Measurements from ENCODE around the gene AMPD2. TPM values are rescaled to one million over a fixed set of nuclear protein-coding genes. Genes with fewer than 3 reads are reported as not detected.

The AMPD2 gene
- total and polyA plus RNA-seq, 7 donors = 4.2 to 13.9 (median 8.5) TPM

DNA sequence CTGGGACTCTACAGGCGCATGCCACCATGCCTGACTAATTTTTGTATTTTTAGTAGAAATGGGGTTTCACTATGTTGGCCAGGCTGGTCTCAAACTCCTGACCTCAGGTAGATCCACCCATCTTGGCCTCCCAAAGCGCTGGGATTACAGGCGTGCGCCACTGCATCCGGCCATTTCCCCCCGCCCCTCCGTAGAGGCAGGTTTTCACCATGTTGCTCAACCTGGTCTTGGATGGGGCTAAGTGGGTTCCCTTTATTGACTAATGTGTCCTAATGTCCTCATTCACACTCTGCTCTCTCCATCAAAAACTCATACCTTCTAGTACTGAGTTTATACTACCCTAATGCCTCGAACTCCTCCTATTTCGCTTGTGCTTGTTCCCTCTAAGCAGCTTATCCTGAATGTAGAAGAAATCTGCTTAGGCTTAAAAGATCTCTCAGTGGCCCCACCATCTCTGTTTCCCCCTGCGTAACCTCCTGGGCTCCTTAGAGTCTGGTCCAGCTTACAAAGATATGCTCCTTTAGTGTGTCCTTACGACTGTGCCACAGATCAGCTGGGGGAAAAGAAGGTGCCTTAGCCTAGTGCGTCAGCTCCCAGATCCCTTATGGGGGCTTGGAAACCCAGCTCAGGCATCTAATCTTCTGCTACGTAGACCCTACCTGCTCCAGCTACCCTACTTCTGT, 8.2 kb upstream of the AMPD2 start:
- Histone ChIP-seq H3K9me3 (no peaks in the 10 kb centered on the region), H3K4me3 (no peak overlapping the region), H3K36me3 (ENCODE audit: insufficient read depth in 1 of 2, low read depth in 1 of 2) (no peaks in the 10 kb centered on the region), H3K27me3 (ENCODE audit: insufficient read depth in 3 of 3, low read length in 2 of 3) (no peaks in the 10 kb centered on the region), H3K4me1 (no peaks in the 10 kb centered on the region), H3K27ac (no peak overlapping the region)
- 91 to 92% (median 92%) methylated on average over 13 of the region's 13 CpGs for WGBS, 3 donors
- intact Hi-C loops (cut with DNase I) = no loop called here
- DNase-seq = no peak
- TF ChIP-seq, protein P1, sequence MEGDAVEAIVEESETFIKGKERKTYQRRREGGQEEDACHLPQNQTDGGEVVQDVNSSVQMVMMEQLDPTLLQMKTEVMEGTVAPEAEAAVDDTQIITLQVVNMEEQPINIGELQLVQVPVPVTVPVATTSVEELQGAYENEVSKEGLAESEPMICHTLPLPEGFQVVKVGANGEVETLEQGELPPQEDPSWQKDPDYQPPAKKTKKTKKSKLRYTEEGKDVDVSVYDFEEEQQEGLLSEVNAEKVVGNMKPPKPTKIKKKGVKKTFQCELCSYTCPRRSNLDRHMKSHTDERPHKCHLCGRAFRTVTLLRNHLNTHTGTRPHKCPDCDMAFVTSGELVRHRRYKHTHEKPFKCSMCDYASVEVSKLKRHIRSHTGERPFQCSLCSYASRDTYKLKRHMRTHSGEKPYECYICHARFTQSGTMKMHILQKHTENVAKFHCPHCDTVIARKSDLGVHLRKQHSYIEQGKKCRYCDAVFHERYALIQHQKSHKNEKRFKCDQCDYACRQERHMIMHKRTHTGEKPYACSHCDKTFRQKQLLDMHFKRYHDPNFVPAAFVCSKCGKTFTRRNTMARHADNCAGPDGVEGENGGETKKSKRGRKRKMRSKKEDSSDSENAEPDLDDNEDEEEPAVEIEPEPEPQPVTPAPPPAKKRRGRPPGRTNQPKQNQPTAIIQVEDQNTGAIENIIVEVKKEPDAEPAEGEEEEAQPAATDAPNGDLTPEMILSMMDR (IDR thresholded peaks at IDR 0.05) = no peak
- ATAC-seq = no peak

DNA sequence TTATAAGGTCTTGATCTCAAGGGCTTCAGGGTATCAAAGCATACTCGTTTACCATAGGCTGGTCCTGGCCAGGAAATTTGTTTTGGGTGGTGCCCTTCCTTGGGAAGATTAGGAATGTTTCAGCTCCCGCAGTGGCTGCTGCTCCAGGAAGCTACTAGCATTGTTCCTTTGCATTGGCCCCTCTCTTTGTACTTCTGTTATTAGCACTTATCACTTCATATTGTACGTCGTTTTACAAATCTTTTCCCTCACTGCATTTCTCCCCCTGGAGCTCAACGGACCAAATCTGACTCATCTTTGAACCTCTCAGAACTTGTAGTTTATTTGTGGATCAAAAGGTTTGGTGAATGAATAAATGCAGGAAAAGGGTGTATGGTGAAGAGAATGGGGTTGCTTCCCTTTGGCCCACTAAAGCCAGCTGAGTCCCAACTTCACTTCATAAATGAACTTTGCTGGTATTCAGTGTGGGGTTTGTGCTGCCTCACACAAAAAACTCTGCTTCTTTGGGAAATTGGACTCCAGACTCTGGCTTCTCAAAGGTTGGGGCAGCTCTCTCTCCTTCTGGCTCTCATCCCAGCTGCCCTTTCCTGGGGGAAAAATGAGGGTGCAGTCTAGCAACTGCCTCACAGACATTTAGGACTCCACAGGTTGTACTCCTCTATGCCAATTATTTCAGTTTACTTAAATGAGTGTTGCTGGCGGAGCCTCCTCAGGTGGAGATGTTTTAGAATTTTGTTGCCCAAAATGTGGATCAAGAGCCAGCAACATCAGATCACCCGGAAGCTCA, 6.1 kb upstream of the AMPD2 start:
- TF ChIP-seq, protein P1 (IDR thresholded peaks at IDR 0.05) = no peak
- WGBS, 3 donors = 52 to 59% (median 53%) methylated on average over 7 of the region's 7 CpGs
- no peaks in the 10 kb centered on the region for H3K36me3 ChIP-seq (ENCODE audit: insufficient read depth in 1 of 2, low read depth in 1 of 2)
- DNase-seq (no peak), ATAC-seq (no peak)
- H3K27me3 ChIP-seq (ENCODE audit: insufficient read depth in 3 of 3, low read length in 2 of 3) = no peaks in the 10 kb centered on the region
- no peaks in the 10 kb centered on the region for H3K9me3 ChIP-seq
- intact Hi-C loops (cut with DNase I) = no loop called here
- H3K27ac ChIP-seq = no peak overlapping the region
- no peak overlapping the region for H3K4me3 ChIP-seq
- H3K4me1 ChIP-seq = no peaks in the 10 kb centered on the region

DNA sequence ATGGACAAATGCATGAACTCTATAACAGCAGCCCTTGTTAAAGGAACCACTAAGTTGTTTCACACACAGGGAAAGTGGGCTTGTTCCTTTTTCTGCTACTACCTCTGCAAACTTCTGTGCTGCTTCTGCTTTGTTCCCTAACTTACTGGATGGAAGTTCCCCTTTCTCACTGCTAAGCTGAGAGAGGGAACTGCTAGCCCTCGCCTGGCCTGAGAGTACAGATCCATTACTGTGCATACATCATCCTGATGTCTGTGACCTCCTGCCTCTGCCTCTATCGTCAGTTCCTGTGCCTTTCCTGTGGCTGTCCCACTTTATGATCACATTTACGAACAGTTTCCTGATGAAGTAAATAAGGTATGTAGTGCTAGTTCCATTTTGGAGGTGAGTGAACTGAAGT, 3.8 kb upstream of the AMPD2 start:
- intact Hi-C loops (cut with DNase I) = loop anchor here (5.0 kb wide), 1 partner anchor 69 kb away; the partner anchor contains the start of gene GNAI3 (in 2 of the 2)
- peaks cover 11% of the 10 kb centered on the region for H3K4me1 ChIP-seq
- peaks cover 0 to 4% (median 0%) of the 10 kb centered on the region in 3 donors for H3K27me3 ChIP-seq (ENCODE audit: insufficient read depth in 3 of 3, low read length in 2 of 3)
- no peaks in the 10 kb centered on the region for H3K36me3 ChIP-seq (ENCODE audit: insufficient read depth in 1 of 2, low read depth in 1 of 2)
- DNase-seq (no peak), ATAC-seq (no peak)
- TF ChIP-seq, protein P1 (IDR thresholded peaks at IDR 0.05) = no peak
- H3K9me3 ChIP-seq = no peaks in the 10 kb centered on the region
- H3K4me3 ChIP-seq = no peak overlapping the region
- no peak overlapping the region for H3K27ac ChIP-seq
- 59 to 63% (median 61%) methylated on average over 3 of the region's 3 CpGs for WGBS, 3 donors

DNA sequence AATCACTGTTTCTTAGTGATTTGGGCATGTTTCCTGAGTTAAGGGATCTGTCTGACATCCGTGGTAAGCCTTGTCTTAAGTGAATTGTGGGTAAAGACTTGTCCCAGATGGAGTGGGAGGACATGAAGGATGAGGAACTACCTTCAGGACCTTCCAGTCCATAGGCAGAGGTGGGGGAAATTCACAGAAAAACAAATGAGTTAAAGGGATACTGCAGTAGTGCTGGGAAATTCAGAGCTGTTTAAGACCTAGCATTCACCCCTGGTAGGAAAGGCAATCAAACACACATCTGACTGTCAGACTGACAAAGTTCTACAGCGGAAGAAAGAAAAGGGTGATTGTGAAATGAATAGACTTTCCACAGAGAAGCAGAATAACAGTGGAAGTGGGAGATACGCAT, 3.2 kb upstream of the AMPD2 start:
- 83 to 86% (median 84%) methylated on average over 3 of the region's 3 CpGs for WGBS, 3 donors
- Histone ChIP-seq H3K27me3 (ENCODE audit: insufficient read depth in 3 of 3, low read length in 2 of 3) (peaks cover 0 to 4% (median 0%) of the 10 kb centered on the region in 3 donors), H3K27ac (no peak overlapping the region), H3K36me3 (ENCODE audit: insufficient read depth in 1 of 2, low read depth in 1 of 2) (no peaks in the 10 kb centered on the region), H3K9me3 (no peaks in the 10 kb centered on the region), H3K4me1 (peaks cover 11% of the 10 kb centered on the region), H3K4me3 (no peak overlapping the region)
- intact Hi-C loops (cut with DNase I) = loop anchor here (5.0 kb wide), 1 partner anchor 69 kb away; the partner anchor contains the start of gene GNAI3 (in 2 of the 2)
- no peak for ATAC-seq
- no peak for DNase-seq
- TF ChIP-seq, protein P1 (IDR thresholded peaks at IDR 0.05) = no peak

All from psoas muscle (tissue), 8 donors.